ENCODE results near the gene ALPK3. TPM values are rescaled to one million over a fixed set of nuclear protein-coding genes. Genes with fewer than 3 reads are reported as not detected.

ALPK3 gene
- total and polyA plus RNA-seq, 2 donors (not counting 3 experiments of a cell fraction or from before 2014, with no cell fraction given), result 18.4 to 36.2 TPM

- no peak for DNase-seq (ENCODE audit: low read depth, low spot score)
- TF ChIP-seq POLR2AphosphoS5 (IDR thresholded peaks at IDR 0.05; ENCODE audit: insufficient read depth, low read depth, low read length) (no peak), GATA2 (IDR thresholded peaks at IDR 0.05; ENCODE audit: insufficient read depth, insufficient read length, low read depth, low read length) (no peak), FOS (IDR thresholded peaks at IDR 0.05; ENCODE audit: borderline replicate concordance, insufficient read depth, low read length) (no peak), POLR2A (IDR thresholded peaks at IDR 0.05; ENCODE audit: low read depth, low read length) (no peak), EZH2 (IDR thresholded peaks at IDR 0.05; ENCODE audit: borderline replicate concordance, low read depth, low read length, severe bottlenecking) (no peak), JUN (IDR thresholded peaks at IDR 0.05; ENCODE audit: borderline replicate concordance, insufficient read depth, insufficient read length, low read depth) (no peak), MYC (IDR thresholded peaks at IDR 0.05; ENCODE audit: low read depth, low read length) (no peak), CTCF (IDR thresholded peaks at IDR 0.05; ENCODE audit: extremely low read depth in 1 of 2, insufficient read depth in 1 of 2, low read depth in 1 of 2, low read length in 2 of 2) (no peak), MAX (IDR thresholded peaks at IDR 0.05; ENCODE audit: insufficient read depth, insufficient read length) (no peak)
- Histone ChIP-seq H3K79me2 (ENCODE audit: control insufficient read depth, insufficient read depth, low read length) (no peaks in the 10 kb centered on the region), H3K9me1 (replicated peaks; ENCODE audit: control insufficient read depth, extremely low read depth, insufficient read depth, low read length) (no peaks in the 10 kb centered on the region), H3K4me3 (replicated peaks in 1 of 3; ENCODE audit: insufficient read depth in 1 of 3, low read depth in 1 of 3, low read length in 3 of 3) (no peak overlapping the region), H3K27ac (ENCODE audit: insufficient read depth, low read depth, low read length) (no peak overlapping the region), H3K27me3 (ENCODE audit: control insufficient read depth in 2 of 2, insufficient read depth in 2 of 2, low read length in 2 of 2) (no peaks in the 10 kb centered on the region), H4K20me1 (replicated peaks; ENCODE audit: control insufficient read depth, extremely low read depth, insufficient read depth, low read length) (no peaks in the 10 kb centered on the region), H3K9me3 (replicated peaks; ENCODE audit: control insufficient read depth, insufficient read depth, low read length) (no peaks in the 10 kb centered on the region), H3K4me1 (ENCODE audit: control insufficient read depth, extremely low read depth, insufficient read depth, low read length) (no peaks in the 10 kb centered on the region), H2AFZ (ENCODE audit: low read depth, low read length) (no peak overlapping the region), H3K9ac (replicated peaks; ENCODE audit: extremely low read depth, insufficient read depth, low read length) (no peak overlapping the region), H3K36me3 (ENCODE audit: control insufficient read depth in 2 of 2, extremely low read depth in 1 of 2, insufficient read depth in 2 of 2, low read length in 2 of 2) (peaks cover 0 to 8% of the 10 kb centered on the region in 2 experiments), H3K4me2 (ENCODE audit: insufficient read depth, low read length) (no peak overlapping the region)
- intact Hi-C loops (cut with micrococcal nuclease), result no loop called here
- no TSS peak for BruUV-seq (replicated peaks)
- FAIRE-seq, result no peak
- CTCF ChIA-PET, result no interaction called here
- dilution Hi-C loops (cut with MboI; ENCODE audit: extremely low pct_ligation_motif_present, low sequenced_read_pairs), result no loop called here
- POLR2A ChIA-PET, result no interaction called here
These were observed 35.1 kb downstream of the ALPK3 start for GRCh38 chr15:84852212-84852611.

Data from endothelial cell of umbilical vein (primary cell).